NCI-H2107 (cell line): ENCODE results near the gene HSPA1A.

Source experiments
- DNase-seq: peaks from one replicate; lab custom pipeline; 2025; lab: John Stamatoyannopoulos, UW

The HSPA1A gene

DNA sequence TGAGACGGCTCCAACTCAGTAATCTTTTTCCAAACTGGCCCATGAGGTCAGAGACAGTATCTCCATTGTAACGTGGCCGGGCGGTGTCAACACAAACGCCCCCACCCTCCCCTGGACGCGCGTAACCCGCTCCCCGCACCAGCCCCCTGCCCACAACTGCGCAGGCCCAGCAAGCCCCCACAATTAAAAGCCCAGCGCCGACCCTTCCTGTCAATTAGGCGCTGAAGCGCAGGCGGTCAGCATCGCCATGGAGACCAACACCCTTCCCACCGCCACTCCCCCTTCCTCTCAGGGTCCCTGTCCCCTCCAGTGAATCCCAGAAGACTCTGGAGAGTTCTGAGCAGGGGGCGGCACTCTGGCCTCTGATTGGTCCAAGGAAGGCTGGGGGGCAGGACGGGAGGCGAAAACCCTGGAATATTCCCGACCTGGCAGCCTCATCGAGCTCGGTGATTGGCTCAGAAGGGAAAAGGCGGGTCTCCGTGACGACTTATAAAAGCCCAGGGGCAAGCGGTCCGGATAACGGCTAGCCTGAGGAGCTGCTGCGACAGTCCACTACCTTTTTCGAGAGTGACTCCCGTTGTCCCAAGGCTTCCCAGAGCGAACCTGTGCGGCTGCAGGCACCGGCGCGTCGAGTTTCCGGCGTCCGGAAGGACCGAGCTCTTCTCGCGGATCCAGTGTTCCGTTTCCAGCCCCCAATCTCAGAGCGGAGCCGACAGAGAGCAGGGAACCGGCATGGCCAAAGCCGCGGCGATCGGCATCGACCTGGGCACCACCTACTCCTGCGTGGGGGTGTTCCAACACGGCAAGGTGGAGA is at the start of gene HSPA1A, which contains the start of gene HSPA1L:
Gene HSPA1A (plus strand): TSS at position 519 of the 814 bp plus-strand sequence. CDS start 214 bp downstream, at position 733.
Gene HSPA1L (minus strand): TSS at position 259 of the 814 bp plus-strand sequence. CDS start 3,311 bp downstream, outside the sequence.
- DNase-seq: no peak

DNA sequence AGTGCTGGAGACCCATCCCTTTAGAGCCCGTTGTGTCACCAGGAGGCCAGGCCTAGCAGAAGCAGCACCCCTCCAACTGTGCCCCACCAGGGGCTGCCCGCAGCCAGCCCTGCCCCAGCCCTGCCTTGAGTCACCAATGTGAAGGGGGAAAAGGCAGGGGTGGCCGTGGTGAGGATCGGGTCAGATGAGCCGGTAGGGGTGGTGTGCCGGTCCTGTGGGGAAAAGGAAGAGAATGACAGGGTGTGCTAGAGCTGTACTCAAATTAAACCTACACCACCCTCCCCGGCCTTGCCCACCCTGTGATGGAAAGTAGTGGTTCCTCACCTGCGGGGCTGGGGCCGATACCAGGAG is 49.8 kb upstream of the HSPA1A start:
- no peak for DNase-seq

DNA sequence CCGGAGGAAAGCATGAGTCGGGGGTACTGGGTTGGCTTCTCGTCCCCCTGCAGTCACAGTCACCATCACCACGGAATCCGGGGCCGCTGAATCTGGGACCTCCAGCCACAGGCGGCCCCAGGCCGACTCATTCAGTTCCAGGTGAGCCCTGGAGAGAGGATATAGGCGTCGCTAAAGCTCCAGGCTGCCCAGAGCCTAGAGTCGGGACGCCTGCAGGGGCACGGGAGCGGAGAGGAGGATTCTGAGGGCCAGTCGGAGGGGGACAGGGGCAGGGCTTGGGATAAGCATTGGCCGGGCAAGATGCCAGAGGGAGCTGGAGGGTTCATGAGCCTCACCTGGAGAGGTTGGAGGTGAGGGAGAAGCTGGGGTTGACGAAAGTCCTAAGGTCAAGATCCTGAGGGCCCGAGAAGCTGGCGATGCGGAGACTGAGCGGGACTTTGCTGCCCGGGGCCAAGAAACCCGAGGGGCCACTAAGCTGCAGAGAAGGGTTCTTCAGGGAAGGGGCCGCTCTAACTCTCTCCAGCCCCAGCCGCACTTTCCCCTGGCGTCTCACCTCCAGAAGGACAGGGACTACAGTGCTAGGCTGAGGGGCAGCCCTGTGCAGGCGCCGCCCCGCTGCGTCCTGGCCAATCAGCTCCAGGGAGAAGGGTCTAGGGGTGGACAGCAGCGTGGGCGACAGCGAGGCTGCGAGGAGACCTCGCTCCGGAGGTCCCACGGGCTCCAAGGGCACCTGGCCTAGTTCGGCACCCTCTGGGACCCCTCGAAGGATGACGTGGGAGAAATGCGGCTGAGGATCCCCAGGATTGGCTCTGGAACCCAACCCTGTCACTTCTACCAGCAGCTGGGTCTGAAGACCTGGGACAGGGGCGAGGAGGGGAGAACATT is 49.2 kb upstream of the HSPA1A start:
- DNase-seq: no peak

DNA sequence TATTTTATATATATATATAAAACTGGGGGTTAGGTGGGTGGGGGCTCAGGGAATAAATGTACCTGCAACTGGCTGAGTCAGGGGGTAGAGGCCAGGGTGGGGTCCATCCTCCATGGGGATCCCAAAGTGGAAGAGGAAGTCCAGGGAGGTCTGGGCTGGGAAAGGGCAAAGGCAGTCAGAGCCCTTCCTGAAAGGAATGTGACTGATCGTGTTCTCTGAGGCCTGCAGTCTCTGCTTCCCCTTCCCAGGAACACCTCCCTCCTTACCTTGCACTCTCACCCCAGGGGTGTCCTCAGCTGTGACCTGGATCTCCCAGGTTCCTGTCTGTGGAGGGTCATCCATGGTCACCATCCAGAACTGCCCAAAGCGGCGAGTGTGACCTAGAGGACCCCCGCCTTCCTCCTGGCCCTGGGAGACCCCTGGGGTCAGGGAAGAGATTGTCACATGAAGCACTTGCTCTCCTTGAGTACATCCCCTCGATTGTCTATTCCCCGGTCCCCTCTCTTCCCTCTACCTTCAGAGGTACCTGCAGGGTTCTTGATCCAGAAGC is 48.2 kb upstream of the HSPA1A start:
- DNase-seq: no peak

DNA sequence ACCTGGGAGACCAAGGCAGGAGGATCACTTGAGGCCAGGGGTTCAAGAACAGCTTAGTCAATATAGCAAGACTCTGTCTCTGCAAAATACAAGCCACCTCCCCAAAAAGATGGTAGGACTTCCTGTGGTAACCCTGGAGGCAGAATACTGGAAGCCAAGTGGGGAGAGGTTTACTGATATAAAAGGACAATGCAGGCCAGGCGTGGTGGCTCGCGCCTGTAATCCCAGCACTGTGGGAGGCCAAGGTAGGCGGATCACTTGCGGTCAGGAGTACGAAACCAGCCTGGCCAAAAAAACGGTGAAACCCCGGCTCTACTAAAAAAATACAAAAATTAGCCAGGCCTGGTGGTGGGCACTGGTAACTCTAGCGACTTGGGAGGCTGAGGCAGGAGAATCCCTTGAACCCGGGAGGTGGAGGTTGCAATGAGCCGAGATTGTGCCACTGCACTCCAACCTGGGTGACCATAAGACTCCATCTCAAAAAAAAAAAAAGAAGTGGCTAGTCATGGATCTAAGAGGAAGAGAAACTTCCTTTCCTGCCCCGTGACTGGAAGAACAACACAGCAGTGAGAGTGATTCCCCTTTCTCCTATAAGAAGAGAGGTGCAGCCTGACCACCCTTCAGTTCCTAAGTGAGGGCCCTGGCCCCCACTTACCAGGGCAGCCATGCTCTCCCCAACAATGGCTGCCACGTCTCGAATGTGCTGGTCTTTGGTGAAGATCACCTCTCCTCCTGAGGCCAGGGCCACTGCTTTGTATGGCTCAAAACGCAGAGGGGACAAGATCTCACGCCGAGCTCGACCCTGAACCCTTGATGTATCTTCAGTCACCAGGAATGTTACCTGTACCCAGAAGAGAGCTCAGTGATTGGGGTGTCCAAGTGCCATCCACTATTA is 46.7 kb upstream of the HSPA1A start:
- DNase-seq: no peak

DNA sequence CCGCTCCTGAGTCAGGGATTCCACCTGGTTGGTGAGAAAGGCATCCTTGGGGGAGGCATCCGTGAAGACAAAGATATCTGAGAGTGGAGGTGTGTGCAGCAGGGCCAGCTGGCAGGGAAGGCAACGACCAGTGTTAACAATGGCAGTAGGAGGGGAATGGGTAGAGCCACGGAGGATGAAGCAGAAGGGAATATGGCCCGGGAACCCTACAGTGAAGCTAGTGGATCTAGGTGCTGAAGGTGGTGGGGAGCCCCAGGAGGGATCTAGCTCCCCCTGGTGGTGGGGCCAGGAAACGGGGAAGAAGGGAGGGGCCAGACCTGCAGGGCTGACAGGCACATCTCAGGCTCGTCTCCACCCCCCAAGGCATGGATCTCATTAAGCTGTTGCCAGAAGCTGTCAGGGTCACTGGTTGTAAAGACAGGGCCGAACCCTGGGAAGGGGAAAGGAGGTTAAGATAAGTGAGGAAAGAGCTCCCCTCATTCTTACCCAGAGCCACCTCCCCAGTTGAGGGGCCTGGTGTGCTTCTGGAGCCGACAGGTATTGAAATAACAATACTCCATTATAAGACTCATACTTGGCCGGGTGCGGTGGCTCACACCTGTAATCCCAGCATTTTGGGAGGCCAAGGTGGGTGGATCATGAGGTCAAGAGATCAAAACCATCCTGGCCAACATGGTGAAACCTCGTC is 45.5 kb upstream of the HSPA1A start:
- DNase-seq: no peak

GRCh38 chr6:31770860-31771259 is 44.5 kb upstream of the HSPA1A start:
- no peak for DNase-seq

GRCh38 chr6:31771992-31772358 is 43.4 kb upstream of the HSPA1A start:
- no peak for DNase-seq

- no peak for DNase-seq
These were observed 40.2 kb upstream of the HSPA1A start for GRCh38 chr6:31775184-31775583.

DNA sequence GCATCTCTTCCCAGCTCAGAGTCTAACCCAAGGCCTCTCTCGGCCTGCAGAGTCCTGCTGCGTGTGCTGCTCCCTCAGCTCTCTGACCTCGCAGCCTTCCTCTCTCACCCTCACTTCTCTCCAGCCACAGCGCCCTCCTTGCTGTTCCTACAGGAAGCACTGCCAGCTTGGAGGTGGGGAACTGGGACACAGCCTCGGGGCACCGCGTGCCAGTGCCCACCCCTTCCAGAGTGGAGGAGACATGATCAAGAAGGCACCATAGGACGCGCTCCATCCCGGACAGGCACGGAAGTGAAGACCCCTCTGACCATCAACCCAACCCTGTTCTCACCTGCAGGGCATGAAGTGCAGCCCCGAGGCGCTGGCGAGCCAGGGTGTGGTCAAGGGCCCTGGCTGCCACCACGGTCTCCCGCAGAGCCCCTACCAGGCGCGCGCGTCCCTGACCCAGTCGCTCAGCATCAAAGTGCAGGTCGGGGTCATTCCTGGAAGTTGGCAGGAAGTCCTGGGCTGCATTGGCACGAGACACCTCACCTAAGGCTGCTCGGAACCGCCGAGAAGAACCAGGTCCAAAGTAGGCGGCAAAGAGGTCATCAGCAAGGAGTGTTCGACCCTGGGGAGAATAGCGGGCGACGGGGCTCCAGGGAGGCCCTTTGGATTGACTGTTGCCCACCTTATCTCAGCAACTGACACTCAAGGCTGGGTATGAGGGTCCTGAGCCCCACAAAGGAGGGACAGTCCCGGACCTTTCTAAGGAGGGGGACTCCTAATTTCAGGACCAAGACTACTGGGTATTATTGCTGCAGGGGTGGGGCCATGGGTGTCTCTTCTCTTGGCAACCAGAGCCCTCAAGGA is 39.5 kb upstream of the HSPA1A start:
- DNase-seq: no peak

GRCh38 chr6:31776485-31776988 is 38.8 kb upstream of the HSPA1A start:
- no peak for DNase-seq

- no peak for DNase-seq
These were observed 38.2 kb upstream of the HSPA1A start, which contains the start of gene VWA7 for GRCh38 chr6:31776989-31777666. Gene VWA7 (minus strand): TSS chr6:31777328. CDS start chr6:31776779, 549 bp downstream.

- DNase-seq: no peak
These were observed 37.7 kb upstream of the HSPA1A start for GRCh38 chr6:31777667-31778050.

- DNase-seq: no peak
These were observed 37.1 kb upstream of the HSPA1A start for GRCh38 chr6:31778193-31778592.

GRCh38 chr6:31778999-31779885 is 36.1 kb upstream of the HSPA1A start:
- no peak for DNase-seq

GRCh38 chr6:31779908-31780307 is 35.4 kb upstream of the HSPA1A start:
- no peak for DNase-seq

DNA sequence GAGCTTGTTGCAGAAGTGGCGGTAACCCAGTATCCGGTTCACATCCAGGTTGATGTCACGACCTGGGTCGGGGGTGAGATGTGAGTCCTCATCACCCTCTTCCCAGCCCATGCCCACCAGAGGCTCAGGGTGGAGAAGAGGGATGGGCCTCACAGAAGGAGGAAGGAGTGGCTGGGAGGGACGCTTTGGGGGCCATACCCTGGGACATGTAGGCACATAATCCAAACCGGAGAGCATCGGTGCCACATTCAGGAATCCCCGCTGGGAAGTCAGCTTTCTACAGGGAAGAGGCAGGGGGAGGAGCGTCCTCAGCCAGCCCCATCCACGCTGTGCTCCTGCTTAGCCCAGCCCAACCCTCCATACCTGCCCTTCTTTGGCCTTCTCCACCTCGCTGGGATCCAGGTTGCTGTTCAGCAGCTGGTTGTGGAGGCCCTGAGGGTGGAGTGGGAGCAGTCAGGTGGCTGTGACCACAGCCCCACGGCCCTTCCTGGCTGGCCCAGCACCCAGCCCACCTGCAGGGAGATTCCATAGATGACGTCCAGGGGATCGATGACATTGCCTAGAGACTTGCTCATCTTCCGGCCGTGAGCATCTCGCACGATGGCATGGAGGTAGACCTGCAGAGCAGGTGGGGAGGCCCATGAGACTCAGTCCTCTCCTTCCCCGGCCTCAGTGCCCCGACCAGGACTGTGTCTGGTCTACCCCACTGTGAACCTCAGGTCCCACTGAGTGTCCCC is 34.7 kb upstream of the HSPA1A start:
- DNase-seq: no peak
